ENCODE data around the gene S100A7A.
"Not testable (repeated sequence)": the region's sequence is repeated elsewhere in the genome, so short reads cannot be mapped to it uniquely, and the experiment has no call there.

The S100A7A gene

DNA sequence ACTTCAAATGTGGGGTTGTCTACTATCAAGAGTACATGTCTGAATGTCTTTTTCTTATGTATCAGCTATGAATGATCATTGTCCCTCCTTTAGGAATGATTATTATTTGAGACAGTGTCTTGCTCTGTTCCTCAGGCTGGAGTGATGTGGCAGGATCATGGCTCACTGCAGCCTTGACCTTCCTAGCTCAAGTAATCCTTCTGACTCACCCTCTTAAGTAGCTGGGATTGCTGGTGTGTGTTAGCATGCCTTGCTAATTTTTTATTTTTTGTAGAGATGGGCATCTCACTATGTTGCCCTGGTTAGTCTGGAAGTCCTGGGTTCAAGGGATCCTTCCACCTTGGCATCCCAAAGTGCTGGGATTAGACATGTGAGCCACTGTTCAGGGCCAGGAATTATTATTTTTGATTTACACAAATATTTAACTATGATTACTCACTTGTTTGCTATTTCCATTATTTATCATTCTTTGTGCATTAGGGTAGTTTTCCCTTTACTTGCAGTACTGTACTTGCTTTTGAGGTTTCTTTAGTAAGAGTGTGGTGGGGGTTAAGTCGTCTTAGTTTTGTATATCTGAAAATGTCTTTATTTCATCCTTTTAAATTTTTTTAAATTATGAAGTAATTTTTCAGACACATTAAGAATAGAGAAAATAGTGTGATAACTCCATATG, 31.3 kb downstream of the S100A7A start:
- intact Hi-C loops (cut with DNase I) = no loop called here
- no peak for DNase-seq

DNA sequence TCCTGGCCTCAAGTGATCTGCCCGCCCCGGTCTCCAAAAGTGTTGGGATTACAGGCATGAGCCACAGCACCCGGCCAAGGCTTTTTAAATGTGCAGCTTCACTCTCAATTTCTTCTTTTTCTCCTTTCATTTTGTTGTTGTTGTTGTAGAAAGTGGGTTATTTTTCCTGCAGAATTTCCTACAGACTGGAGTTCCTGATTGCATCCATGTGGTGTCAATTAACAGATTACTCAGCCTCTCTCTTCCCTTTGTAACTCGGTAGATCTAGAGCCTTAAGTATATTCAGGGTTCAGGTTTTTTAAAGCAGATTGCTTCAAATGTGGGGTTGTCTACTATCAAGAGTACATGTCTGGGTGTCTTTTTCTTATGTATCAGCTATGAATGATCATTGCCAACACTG, 32.5 kb downstream of the S100A7A start:
- intact Hi-C loops (cut with DNase I); DNase-seq: not testable (repeated sequence)

DNA sequence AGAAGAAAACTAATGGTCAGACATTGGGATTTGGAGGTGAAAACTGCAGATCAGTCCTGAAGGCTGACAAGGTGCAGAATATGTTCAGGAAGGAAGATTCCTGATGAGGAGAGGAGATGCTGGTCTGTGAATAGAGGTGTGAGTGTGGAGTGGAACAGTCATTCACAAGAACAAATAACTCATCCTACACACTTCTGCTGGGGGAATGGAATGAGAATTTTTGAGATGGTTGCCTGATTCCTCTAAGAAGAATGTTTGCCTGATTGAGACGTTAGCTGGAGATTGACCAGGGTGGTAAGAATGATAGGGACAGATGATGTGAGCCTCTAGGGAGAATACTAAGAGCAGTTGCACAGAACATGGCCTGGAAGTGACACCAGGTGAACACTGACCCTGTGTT, 40.1 kb downstream of the S100A7A start:
- no peak for DNase-seq
- intact Hi-C loops (cut with DNase I) = no loop called here

DNA sequence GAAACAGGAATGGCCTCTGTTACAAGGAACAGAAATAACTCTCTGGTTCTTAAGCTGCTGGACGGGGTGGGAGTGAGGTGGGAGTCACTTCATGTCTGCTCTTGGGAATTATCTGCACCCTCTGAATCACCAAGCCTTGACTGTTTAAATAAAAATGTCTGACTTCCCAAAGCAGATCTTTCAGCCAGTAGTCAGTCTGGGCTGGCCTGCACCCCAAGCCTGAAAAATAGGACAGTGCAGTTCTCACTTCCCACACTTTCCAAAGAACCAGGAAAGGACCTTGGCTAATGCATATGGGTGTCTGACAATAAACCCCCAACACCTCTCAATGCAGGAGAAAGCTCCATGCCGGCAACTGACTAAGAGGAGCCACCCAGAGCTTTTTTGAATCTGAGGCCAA, 43.3 kb downstream of the S100A7A start:
- DNase-seq = peak in 4 of 10 donors; percentile 16 to 86 (median 46)
- intact Hi-C loops (cut with DNase I) = no loop called here

DNA sequence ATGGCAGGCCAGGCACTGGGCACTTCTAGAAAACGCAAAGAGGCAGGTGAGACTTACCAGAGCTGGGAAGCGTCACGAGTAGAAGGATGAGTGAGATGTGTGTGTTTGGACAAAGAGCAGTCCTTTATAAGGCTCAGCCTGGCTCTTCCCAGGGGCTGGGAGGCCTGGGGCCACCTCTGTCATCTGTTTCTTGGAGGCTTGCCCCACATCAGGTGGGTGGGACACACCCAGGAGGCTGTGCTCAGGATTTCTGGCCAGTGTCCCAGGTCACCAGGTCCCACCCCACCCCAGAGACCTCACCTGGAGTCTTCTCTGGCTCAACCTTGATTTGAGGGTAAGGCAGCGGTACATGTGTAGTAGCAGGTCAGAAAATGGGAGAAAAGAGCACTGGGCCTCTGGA, 44.2 kb downstream of the S100A7A start, which contains the start of gene S100A7:
S100A7 (minus strand) TSS at position 101 of the 400 bp plus-strand sequence. CDS start 1,638 bp downstream, outside the sequence.
- DNase-seq = no peak
- intact Hi-C loops (cut with DNase I) = no loop called here

DNA sequence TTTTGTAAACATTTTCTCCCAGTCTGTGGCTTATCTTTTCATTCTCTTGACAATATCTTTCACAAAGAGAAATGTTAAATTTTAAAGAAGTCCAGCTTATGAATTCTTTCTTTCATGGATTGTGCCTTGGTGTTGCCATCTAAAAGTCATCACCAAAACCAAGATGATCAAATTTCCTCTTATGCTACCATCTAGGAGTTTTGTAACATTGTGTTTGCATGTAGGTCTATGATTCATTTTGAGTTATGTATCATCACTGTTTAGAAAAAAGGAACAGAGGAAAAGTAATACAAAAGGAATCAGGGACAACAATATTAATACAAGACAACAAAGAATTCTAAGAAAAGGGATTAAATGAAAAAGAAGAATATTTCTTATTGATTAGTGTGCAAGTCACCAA, 46.4 kb downstream of the S100A7A start:
- intact Hi-C loops (cut with DNase I); DNase-seq: not testable (repeated sequence)

DNA sequence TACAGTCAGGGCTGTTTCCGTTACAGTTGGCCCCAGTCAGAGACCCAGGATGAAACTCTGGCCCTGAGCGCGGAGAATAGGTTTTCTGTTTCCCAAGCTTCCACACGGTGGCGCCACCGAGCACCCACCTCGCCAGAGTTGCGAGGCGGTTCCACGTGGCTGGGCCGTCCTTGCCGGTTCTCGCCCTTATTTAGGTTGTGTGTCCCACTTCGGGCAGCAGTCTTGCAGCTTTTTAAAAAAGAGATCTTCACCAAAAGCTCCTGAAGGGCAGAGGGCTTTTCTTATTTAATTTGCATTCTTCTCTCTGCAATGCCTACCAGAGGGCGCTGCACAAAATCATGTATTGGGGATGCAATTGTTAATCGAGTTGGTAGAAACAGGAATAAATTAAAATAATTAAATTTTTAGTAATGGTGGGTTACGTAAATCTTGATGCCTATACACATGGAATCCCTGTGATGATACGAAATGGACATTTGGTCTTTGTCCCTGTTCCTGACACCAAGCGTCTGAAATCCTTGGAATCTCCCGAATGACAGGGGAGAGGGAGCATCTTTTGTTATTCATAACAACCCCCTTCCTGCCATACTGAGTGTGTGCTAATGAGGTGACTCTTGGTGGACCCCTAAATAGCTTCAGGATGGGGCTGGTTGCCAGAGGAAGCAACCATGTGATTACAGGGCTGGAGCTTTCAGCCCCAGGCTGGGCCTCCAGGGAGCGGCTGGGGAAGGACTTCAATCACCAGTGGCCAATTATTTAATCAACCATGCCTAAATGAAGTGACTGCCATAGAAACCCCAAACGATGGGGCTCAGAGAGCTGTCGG, 49.7 kb downstream of the S100A7A start:
- intact Hi-C loops (cut with DNase I) = no loop called here
- peak in 3 of 10 donors; percentile 15 to 75 (median 35) for DNase-seq

DNA sequence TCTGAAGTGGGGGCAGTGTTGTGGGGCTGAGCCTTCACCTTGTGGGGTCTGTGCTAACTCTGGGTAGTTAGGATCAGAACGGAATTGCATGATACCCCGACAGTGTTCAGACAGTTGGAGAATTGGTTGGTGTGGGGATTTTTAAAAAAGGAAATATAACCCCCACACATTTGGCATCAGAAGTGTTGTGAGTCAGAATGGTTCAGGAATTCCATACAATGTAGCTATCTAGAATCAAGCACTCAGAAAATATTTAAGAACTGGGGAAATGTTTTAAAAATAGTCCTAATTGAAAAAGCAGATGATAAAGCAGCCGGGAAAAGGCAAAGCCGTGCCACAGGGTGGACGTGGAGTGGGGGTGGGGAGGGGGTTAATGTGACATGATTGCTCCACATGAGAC, 50.6 kb downstream of the S100A7A start:
- intact Hi-C loops (cut with DNase I) = no loop called here
- no peak for DNase-seq

DNA sequence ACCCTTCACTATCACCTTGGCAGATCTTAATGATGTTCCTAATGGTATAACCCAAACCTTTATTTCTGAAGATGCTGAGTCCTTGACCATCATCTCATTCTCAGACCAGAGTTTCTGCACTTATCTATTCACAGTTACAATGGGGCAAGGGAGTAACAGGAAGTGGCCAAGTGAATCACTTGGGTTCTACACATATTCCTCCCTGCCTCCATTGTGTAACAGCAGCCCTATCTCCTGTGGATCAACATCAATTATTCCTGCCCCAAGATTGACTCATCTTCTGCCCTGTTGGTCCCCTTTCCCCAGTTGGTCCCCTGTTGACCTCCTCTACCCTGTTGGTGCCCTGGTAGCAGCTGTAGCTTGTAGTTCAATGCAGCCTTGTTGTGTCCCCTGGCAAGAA, 54.4 kb downstream of the S100A7A start:
- DNase-seq = no peak
- intact Hi-C loops (cut with DNase I) = no loop called here
